ENCODE data around the gene SUCNR1. TPM values are rescaled to one million over a fixed set of nuclear protein-coding genes. Genes with fewer than 3 reads are reported as not detected.

SUCNR1 gene
- total RNA-seq, 1 donor from 2014 or later = not detected

GRCh38 chr3:151863611-151864010, 9.8 kb upstream of the SUCNR1 start:
- Mint-ChIP-seq H3K4me1 (ENCODE audit: low read depth, unreplicated experiment) (peaks cover 9% of the 10 kb centered on the region), H3K27ac (ENCODE audit: unreplicated experiment) (no peak overlapping the region), H3K4me3 (ENCODE audit: unreplicated experiment) (no peak overlapping the region), H3K36me3 (ENCODE audit: unreplicated experiment) (no peaks in the 10 kb centered on the region), H3K9me3 (ENCODE audit: unreplicated experiment) (no peaks in the 10 kb centered on the region), H3K27me3 (ENCODE audit: unreplicated experiment) (peaks cover 4% of the 10 kb centered on the region)
- no peak for DNase-seq
- TF ChIP-seq CTCF (IDR thresholded peaks at IDR 0.05; ENCODE audit: partially characterized antibody, unreplicated experiment) = no peak

- DNase-seq = no peak
- H3K4me1 Mint-ChIP-seq (ENCODE audit: low read depth, unreplicated experiment) = peaks cover 9% of the 10 kb centered on the region
- H3K36me3 Mint-ChIP-seq (ENCODE audit: unreplicated experiment) = no peaks in the 10 kb centered on the region
- H3K4me3 Mint-ChIP-seq (ENCODE audit: unreplicated experiment) = no peak overlapping the region
- TF ChIP-seq CTCF (IDR thresholded peaks at IDR 0.05; ENCODE audit: partially characterized antibody, unreplicated experiment) = no peak
- H3K27ac Mint-ChIP-seq (ENCODE audit: unreplicated experiment) = no peak overlapping the region
- peaks cover 4% of the 10 kb centered on the region for H3K27me3 Mint-ChIP-seq (ENCODE audit: unreplicated experiment)
- no peaks in the 10 kb centered on the region for H3K9me3 Mint-ChIP-seq (ENCODE audit: unreplicated experiment)
Observed at GRCh38 chr3:151864423-151865101, 8.9 kb upstream of the SUCNR1 start.

- DNase-seq = no peak
- Mint-ChIP-seq H3K4me3 (ENCODE audit: unreplicated experiment) (peak overlapping the region; percentile 41), H3K27me3 (ENCODE audit: unreplicated experiment) (peaks cover 4% of the 10 kb centered on the region), H3K9me3 (ENCODE audit: unreplicated experiment) (no peaks in the 10 kb centered on the region), H3K36me3 (ENCODE audit: unreplicated experiment) (no peaks in the 10 kb centered on the region), H3K4me1 (ENCODE audit: low read depth, unreplicated experiment) (peaks cover 9% of the 10 kb centered on the region), H3K27ac (ENCODE audit: unreplicated experiment) (peak overlapping the region; percentile 77)
- TF ChIP-seq CTCF (IDR thresholded peaks at IDR 0.05; ENCODE audit: partially characterized antibody, unreplicated experiment) = no peak
Observed at GRCh38 chr3:151866711-151867410, 6.6 kb upstream of the SUCNR1 start.

- no peaks in the 10 kb centered on the region for H3K9me3 Mint-ChIP-seq (ENCODE audit: unreplicated experiment)
- peak overlapping the region; percentile 28 for H3K4me3 Mint-ChIP-seq (ENCODE audit: unreplicated experiment)
- TF ChIP-seq CTCF (IDR thresholded peaks at IDR 0.05; ENCODE audit: partially characterized antibody, unreplicated experiment) = no peak
- H3K27ac Mint-ChIP-seq (ENCODE audit: unreplicated experiment) = no peak overlapping the region
- peaks cover 4% of the 10 kb centered on the region for H3K27me3 Mint-ChIP-seq (ENCODE audit: unreplicated experiment)
- no peak for DNase-seq
- H3K4me1 Mint-ChIP-seq (ENCODE audit: low read depth, unreplicated experiment) = peaks cover 9% of the 10 kb centered on the region
- no peaks in the 10 kb centered on the region for H3K36me3 Mint-ChIP-seq (ENCODE audit: unreplicated experiment)
Observed at GRCh38 chr3:151867666-151868065, 5.8 kb upstream of the SUCNR1 start.

GRCh38 chr3:151869181-151869580, 4.3 kb upstream of the SUCNR1 start:
- DNase-seq = no peak
- H3K27ac Mint-ChIP-seq (ENCODE audit: unreplicated experiment) = no peak overlapping the region
- peaks cover 8% of the 10 kb centered on the region for H3K4me1 Mint-ChIP-seq (ENCODE audit: low read depth, unreplicated experiment)
- H3K36me3 Mint-ChIP-seq (ENCODE audit: unreplicated experiment) = no peaks in the 10 kb centered on the region
- peaks cover 4% of the 10 kb centered on the region for H3K27me3 Mint-ChIP-seq (ENCODE audit: unreplicated experiment)
- no peaks in the 10 kb centered on the region for H3K9me3 Mint-ChIP-seq (ENCODE audit: unreplicated experiment)
- no peak for TF ChIP-seq CTCF (IDR thresholded peaks at IDR 0.05; ENCODE audit: partially characterized antibody, unreplicated experiment)
- H3K4me3 Mint-ChIP-seq (ENCODE audit: unreplicated experiment) = no peak overlapping the region

Data from glutamatergic neuron (in vitro differentiated cells).